Smooth muscle cell of the pulmonary artery (primary cell): ENCODE measurements around the gene PPARD. TPM values are rescaled to one million over a fixed set of nuclear protein-coding genes. Genes with fewer than 3 reads are reported as not detected.

Source experiments
- total RNA-seq: library from RNA; depleted of rRNA; stranded (reverse); fragments of >200 nt; gene quantifications from 2 replicates; pipeline ENCODE4 v1.2.3, GENCODE V29; 2014

Gene PPARD
- total RNA-seq, result 17.1 and 22.5 TPM in 2 replicates

GRCh38 chr6:35342258-35343091 is at the start of gene PPARD:
Gene PPARD (plus strand): TSS chr6:35342558. CDS start chr6:35411088, 68,530 bp downstream.

GRCh38 chr6:35297601-35298481 is 44.5 kb upstream of the PPARD start, which contains the start of gene DEF6:
Gene DEF6 (plus strand): TSS chr6:35297818. CDS start chr6:35297857, 39 bp downstream.

GRCh38 chr6:35452183-35453090 is 110.1 kb downstream of the PPARD start, which contains the start of gene FANCE:
Gene FANCE (plus strand): TSS chr6:35452338. CDS start chr6:35452546, 208 bp downstream.

GRCh38 chr6:35468181-35468979 is 126.0 kb downstream of the PPARD start, which contains the start of gene RPL10A:
Gene RPL10A (plus strand): TSS chr6:35468401. CDS start chr6:35468435, 34 bp downstream.

Other genes starting within 250 kb of the PPARD start
- 0.07 and 0.26 TPM in 2 replicates for gene TCP11, start 201.2 kb upstream of the PPARD start, total RNA-seq
- gene SCUBE3, start 128.6 kb upstream of the PPARD start, total RNA-seq, result 11.8 and 153 TPM in 2 replicates
- 16.7 and 20.7 TPM in 2 replicates for gene ZNF76, start 82.8 kb upstream of the PPARD start, total RNA-seq
- 0.59 and 1.7 TPM in 2 replicates for gene DEF6, start 44.7 kb upstream of the PPARD start, total RNA-seq
- 4.5 and 5.1 TPM in 2 replicates for gene FANCE, start 109.8 kb downstream of the PPARD start, total RNA-seq
- gene RPL10A, start 125.8 kb downstream of the PPARD start, total RNA-seq, result 1,024 and 1,066 TPM in 2 replicates
- 16.1 and 16.2 TPM in 2 replicates for gene TEAD3, start 154.5 kb downstream of the PPARD start, total RNA-seq
- gene TULP1, start 170.3 kb downstream of the PPARD start, total RNA-seq, result not detected in 2 replicates